ENCODE results near the gene ZBTB20. TPM values are rescaled to one million over a fixed set of nuclear protein-coding genes. Genes with fewer than 3 reads are reported as not detected.

The ZBTB20 gene
- total RNA-seq, 1 experiment from 2014 or later = 10.7 TPM

DNA sequence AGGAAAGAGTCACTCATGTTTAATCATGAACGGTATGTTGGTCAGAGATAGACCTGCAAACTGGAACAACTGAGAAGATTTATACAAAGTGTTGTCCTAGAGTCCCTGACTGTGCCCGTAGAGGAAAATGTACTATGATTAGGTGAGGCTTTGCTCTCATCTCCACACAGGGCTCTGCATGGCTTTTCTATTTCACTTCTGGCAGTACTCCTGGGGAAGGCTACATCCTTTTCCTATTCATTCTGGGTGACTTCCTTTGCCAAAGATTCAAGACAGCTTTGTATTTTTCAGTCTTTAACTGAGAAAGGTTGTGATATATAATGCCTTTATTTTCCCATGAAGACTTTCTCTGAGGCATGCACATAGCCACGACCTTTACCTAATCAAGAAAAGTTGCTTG lies 414.7 kb downstream of the ZBTB20 start:
- no peaks in the 10 kb centered on the region for H3K36me3 Mint-ChIP-seq (ENCODE audit: insufficient read depth, unreplicated experiment)
- no peak for DNase-seq (ENCODE audit: unreplicated experiment)
- no peaks in the 10 kb centered on the region for H3K27me3 Mint-ChIP-seq (ENCODE audit: insufficient read depth, unreplicated experiment)
- CTCF ChIA-PET = no interaction called here
- H3K27ac Mint-ChIP-seq (ENCODE audit: low read depth, unreplicated experiment) = no peak overlapping the region
- intact Hi-C loops (cut with micrococcal nuclease) = no loop called here
- POLR2A ChIA-PET = no interaction called here
- TF ChIP-seq, protein P1, sequence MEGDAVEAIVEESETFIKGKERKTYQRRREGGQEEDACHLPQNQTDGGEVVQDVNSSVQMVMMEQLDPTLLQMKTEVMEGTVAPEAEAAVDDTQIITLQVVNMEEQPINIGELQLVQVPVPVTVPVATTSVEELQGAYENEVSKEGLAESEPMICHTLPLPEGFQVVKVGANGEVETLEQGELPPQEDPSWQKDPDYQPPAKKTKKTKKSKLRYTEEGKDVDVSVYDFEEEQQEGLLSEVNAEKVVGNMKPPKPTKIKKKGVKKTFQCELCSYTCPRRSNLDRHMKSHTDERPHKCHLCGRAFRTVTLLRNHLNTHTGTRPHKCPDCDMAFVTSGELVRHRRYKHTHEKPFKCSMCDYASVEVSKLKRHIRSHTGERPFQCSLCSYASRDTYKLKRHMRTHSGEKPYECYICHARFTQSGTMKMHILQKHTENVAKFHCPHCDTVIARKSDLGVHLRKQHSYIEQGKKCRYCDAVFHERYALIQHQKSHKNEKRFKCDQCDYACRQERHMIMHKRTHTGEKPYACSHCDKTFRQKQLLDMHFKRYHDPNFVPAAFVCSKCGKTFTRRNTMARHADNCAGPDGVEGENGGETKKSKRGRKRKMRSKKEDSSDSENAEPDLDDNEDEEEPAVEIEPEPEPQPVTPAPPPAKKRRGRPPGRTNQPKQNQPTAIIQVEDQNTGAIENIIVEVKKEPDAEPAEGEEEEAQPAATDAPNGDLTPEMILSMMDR (IDR thresholded peaks at IDR 0.05; ENCODE audit: unreplicated experiment) = no peak
- no TSS peak for BruUV-seq (replicated peaks)
- H3K4me1 Mint-ChIP-seq (ENCODE audit: insufficient read depth, unreplicated experiment) = no peaks in the 10 kb centered on the region
- H3K9me3 Mint-ChIP-seq (ENCODE audit: unreplicated experiment) = no peaks in the 10 kb centered on the region
- no peak overlapping the region for H3K4me3 Mint-ChIP-seq (ENCODE audit: unreplicated experiment)

DNA sequence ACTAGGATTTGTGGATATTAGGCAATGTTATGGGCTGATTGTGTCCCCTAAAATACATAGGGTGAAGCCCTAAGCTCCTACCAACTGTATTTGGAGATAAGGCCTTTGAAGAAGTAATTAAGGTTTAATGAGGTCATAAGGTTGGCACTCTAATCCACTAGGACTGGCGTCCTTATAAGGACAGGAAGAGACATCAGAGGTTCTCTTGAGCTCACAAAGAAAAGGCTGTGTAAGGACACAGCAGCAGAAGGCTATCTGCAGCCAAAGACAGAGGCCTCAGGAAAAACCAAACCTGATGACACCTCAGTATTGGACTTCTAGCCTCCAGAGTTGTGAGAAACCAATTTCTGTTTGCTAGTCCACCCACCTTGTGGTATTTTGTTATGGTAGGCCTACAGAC lies 416.7 kb downstream of the ZBTB20 start:
- ChIA-PET CTCF (interaction anchor here (0.5 to 1.2 kb wide), 2 partner anchors 9 to 65 kb away, joined by 3 read pairs; no protein-coding TSS in a partner anchor), POLR2A (no interaction called here)
- no peaks in the 10 kb centered on the region for H3K36me3 Mint-ChIP-seq (ENCODE audit: insufficient read depth, unreplicated experiment)
- intact Hi-C loops (cut with micrococcal nuclease) = no loop called here
- no peak overlapping the region for H3K27ac Mint-ChIP-seq (ENCODE audit: low read depth, unreplicated experiment)
- no peaks in the 10 kb centered on the region for H3K27me3 Mint-ChIP-seq (ENCODE audit: insufficient read depth, unreplicated experiment)
- TF ChIP-seq, protein P1 (IDR thresholded peaks at IDR 0.05; ENCODE audit: unreplicated experiment) = no peak
- no peaks in the 10 kb centered on the region for H3K9me3 Mint-ChIP-seq (ENCODE audit: unreplicated experiment)
- no peak overlapping the region for H3K4me3 Mint-ChIP-seq (ENCODE audit: unreplicated experiment)
- no TSS peak for BruUV-seq (replicated peaks)
- no peaks in the 10 kb centered on the region for H3K4me1 Mint-ChIP-seq (ENCODE audit: insufficient read depth, unreplicated experiment)
- no peak for DNase-seq (ENCODE audit: unreplicated experiment)

DNA sequence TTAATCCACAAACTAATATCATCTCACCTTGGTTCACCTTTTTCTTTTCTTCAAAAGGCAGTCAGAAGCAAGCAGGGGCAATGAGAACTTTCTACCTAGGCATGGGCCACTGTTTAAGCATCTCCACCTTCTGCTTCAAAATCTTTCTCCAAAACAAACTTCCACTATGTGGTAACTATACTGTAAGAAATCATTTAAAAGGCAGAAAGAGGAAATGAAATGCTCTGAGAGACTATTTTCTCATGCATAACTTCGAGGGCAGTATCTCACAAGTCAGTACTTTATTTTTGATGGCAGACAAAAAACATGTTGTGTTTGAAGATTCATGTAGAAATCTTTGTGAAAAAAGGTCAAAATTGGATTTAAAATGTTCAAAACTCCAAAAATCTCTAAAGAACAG lies 419.7 kb downstream of the ZBTB20 start:
- Mint-ChIP-seq H3K27ac (ENCODE audit: low read depth, unreplicated experiment) (no peak overlapping the region), H3K4me1 (ENCODE audit: insufficient read depth, unreplicated experiment) (no peaks in the 10 kb centered on the region), H3K4me3 (ENCODE audit: unreplicated experiment) (no peak overlapping the region), H3K36me3 (ENCODE audit: insufficient read depth, unreplicated experiment) (no peaks in the 10 kb centered on the region), H3K27me3 (ENCODE audit: insufficient read depth, unreplicated experiment) (no peaks in the 10 kb centered on the region), H3K9me3 (ENCODE audit: unreplicated experiment) (no peaks in the 10 kb centered on the region)
- no peak for DNase-seq (ENCODE audit: unreplicated experiment)
- no TSS peak for BruUV-seq (replicated peaks)
- intact Hi-C loops (cut with micrococcal nuclease) = no loop called here
- TF ChIP-seq, protein P1 (IDR thresholded peaks at IDR 0.05; ENCODE audit: unreplicated experiment) = no peak
- ChIA-PET CTCF (no interaction called here), POLR2A (no interaction called here)

DNA sequence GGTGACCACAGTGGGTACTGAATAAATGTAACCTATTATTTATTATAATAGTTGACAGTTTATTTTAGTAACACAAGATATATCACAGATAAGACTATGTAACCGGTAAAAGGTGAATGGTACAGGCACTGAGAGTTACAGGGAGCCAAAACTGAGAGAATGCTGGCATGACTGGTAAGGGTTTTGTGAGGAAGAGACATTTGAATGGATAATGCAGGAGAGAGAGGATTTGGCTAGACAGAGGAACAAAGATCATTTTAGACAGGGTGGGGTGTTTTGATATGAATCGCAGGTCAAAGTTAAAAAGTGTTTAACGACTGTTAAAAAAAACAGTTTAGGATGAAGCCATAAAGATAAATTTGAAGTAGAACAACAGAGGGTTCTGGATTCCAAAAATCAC lies 421.1 kb downstream of the ZBTB20 start:
- intact Hi-C loops (cut with micrococcal nuclease) = no loop called here
- H3K36me3 Mint-ChIP-seq (ENCODE audit: insufficient read depth, unreplicated experiment) = no peaks in the 10 kb centered on the region
- no peak for DNase-seq (ENCODE audit: unreplicated experiment)
- no TSS peak for BruUV-seq (replicated peaks)
- H3K27me3 Mint-ChIP-seq (ENCODE audit: insufficient read depth, unreplicated experiment) = no peaks in the 10 kb centered on the region
- H3K9me3 Mint-ChIP-seq (ENCODE audit: unreplicated experiment) = no peaks in the 10 kb centered on the region
- ChIA-PET CTCF (interaction anchor here (0.7 kb wide), 1 partner anchor 15 kb away, joined by 3 read pairs; no protein-coding TSS in a partner anchor), POLR2A (no interaction called here)
- TF ChIP-seq, protein P1 (IDR thresholded peaks at IDR 0.05; ENCODE audit: unreplicated experiment) = no peak
- no peak overlapping the region for H3K4me3 Mint-ChIP-seq (ENCODE audit: unreplicated experiment)
- H3K27ac Mint-ChIP-seq (ENCODE audit: low read depth, unreplicated experiment) = no peak overlapping the region
- peaks cover 6% of the 10 kb centered on the region for H3K4me1 Mint-ChIP-seq (ENCODE audit: insufficient read depth, unreplicated experiment)

All from MCF 10A (cell line).